GM23338 (cell line): ENCODE data around the gene DHRS3. TPM values are rescaled to one million over a fixed set of nuclear protein-coding genes. Genes with fewer than 3 reads are reported as not detected.

ENCODE experiments used
- ATAC-seq: fragments of 200-7000 bp; cut with Tn5 transposase; 3 replicates; pipeline ENCODE4 v1.9.1; 2020
- DNase-seq: peaks from one replicate; pipeline ENCODE4 v3.0.0-alpha.2; 2015; ENCODE audit warnings: low spot score
- H2AFZ ChIP-seq: fragments of 200-600 bp; sonication (generic); 2 replicates; pipeline ENCODE4 v1.8.0; 2016; ENCODE audit warnings: antibody characterized with exemption, mild to moderate bottlenecking, moderate library complexity
- H3F3A ChIP-seq: fragments of 200-600 bp; sonication (generic); replicated peaks from 2 replicates; pipeline ENCODE4 v1.8.0; 2017; ENCODE audit warnings: antibody characterized with exemption, mixed run types, low read depth
- H3K27ac ChIP-seq: fragments of 200-600 bp; sonication (generic); 2 replicates; pipeline ENCODE4 v1.6.1; 2016; ENCODE audit warnings: low read depth
- H3K27me3 ChIP-seq: fragments of 200-600 bp; sonication (generic); 2 replicates; pipeline ENCODE4 v1.8.0; 2016; ENCODE audit warnings: mild to moderate bottlenecking, mixed run types, moderate library complexity; ENCODE audit not compliant: insufficient read depth
- H3K36me3 ChIP-seq: fragments of 200-600 bp; sonication (generic); 2 replicates; pipeline ENCODE4 v1.8.0; 2016; ENCODE audit warnings: mild to moderate bottlenecking; ENCODE audit not compliant: insufficient read depth
- H3K4me1 ChIP-seq: fragments of 200-600 bp; sonication (generic); 2 replicates; pipeline ENCODE4 v1.8.0; 2016; ENCODE audit warnings: mild to moderate bottlenecking, moderate library complexity; ENCODE audit not compliant: insufficient read depth
- H3K4me2 ChIP-seq: fragments of 200-600 bp; sonication (generic); 2 replicates; pipeline ENCODE4 v1.7.1; 2017; ENCODE audit warnings: mixed run types
- H3K4me3 ChIP-seq: fragments of 200-600 bp; sonication (generic); 2 replicates; pipeline ENCODE4 v1.6.1; 2016; ENCODE audit warnings: mixed run types
- H3K79me2 ChIP-seq: fragments of 200-600 bp; sonication (generic); replicated peaks from 2 replicates; pipeline ENCODE4 v1.8.0; 2017; ENCODE audit warnings: mild to moderate bottlenecking; ENCODE audit not compliant: insufficient read depth
- H3K9me2 ChIP-seq: fragments of 200-600 bp; sonication (generic); 2 replicates; pipeline ENCODE4 v1.8.0; 2017; ENCODE audit not compliant: insufficient read depth
- H4K20me1 ChIP-seq: fragments of 200-600 bp; sonication (generic); replicated peaks from 2 replicates; pipeline ENCODE4 v1.8.0; 2017; ENCODE audit warnings: mild to moderate bottlenecking; ENCODE audit not compliant: insufficient read depth
- H3K27ac Mint-ChIP-seq: 2 replicates; pipeline ENCODE4 v1.8.0; 2020; ENCODE audit warnings: inconsistent platforms, mild to moderate bottlenecking, moderate library complexity, mixed read lengths
- H3K27me3 Mint-ChIP-seq: 3 replicates; pipeline ENCODE4 v1.8.0; 2022; ENCODE audit warnings: low read depth, mild to moderate bottlenecking, moderate library complexity, mixed read lengths, inconsistent platforms; ENCODE audit not compliant: insufficient read depth, poor library complexity
- H3K36me3 Mint-ChIP-seq: 3 replicates; pipeline ENCODE4 v1.8.0; 2021; ENCODE audit warnings: low read depth, mild to moderate bottlenecking, inconsistent platforms, moderate library complexity, mixed read lengths
- H3K4me1 Mint-ChIP-seq: 3 replicates; pipeline ENCODE4 v1.8.0; 2020; ENCODE audit warnings: mild to moderate bottlenecking, inconsistent platforms, mixed read lengths
- H3K4me3 Mint-ChIP-seq: 3 replicates; pipeline ENCODE4 v1.8.0; 2021; ENCODE audit warnings: moderate library complexity, mild to moderate bottlenecking, inconsistent platforms, mixed read lengths
- H3K9me3 Mint-ChIP-seq: 3 replicates; pipeline ENCODE4 v1.8.0; 2020; ENCODE audit warnings: moderate library complexity, mild to moderate bottlenecking, inconsistent platforms, mixed read lengths
- CREB1 ChIP-seq: fragments of 250-450 bp; sonication (Bioruptor Pico); IDR thresholded peaks from 2 replicates; pipeline ENCODE4 v1.5.0; 2020; ENCODE audit warnings: low read depth, mild to moderate bottlenecking, moderate library complexity
- EZH2 ChIP-seq: fragments of 200-600 bp; sonication (generic); IDR thresholded peaks from one replicate; pipeline ENCODE4 v1.8.0; 2017; ENCODE audit warnings: antibody characterized with exemption, mild to moderate bottlenecking, low read depth; ENCODE audit not compliant: unreplicated experiment
- EZH2phosphoT487 ChIP-seq: fragments of 200-600 bp; sonication (generic); IDR thresholded peaks from one replicate; pipeline ENCODE4 v1.8.1; 2018; ENCODE audit warnings: antibody characterized with exemption; ENCODE audit not compliant: unreplicated experiment
- JUNB ChIP-seq: IDR thresholded peaks from one replicate; pipeline ENCODE4 v1.6.1; 2016; ENCODE audit warnings: antibody characterized with exemption; ENCODE audit not compliant: unreplicated experiment
- NANOG ChIP-seq: IDR thresholded peaks from 2 replicates; pipeline ENCODE4 v1.6.1; 2016; ENCODE audit warnings: antibody characterized with exemption, borderline replicate concordance
- POLR2AphosphoS5 ChIP-seq: IDR thresholded peaks from 2 replicates; pipeline ENCODE4 v1.6.1; 2016; ENCODE audit warnings: antibody characterized with exemption, low read depth
- STAT1 ChIP-seq: IDR thresholded peaks from one replicate; pipeline ENCODE4 v1.6.1; 2016; ENCODE audit warnings: antibody characterized with exemption; ENCODE audit not compliant: unreplicated experiment
- ZNF114 ChIP-seq: fragments of 250-450 bp; sonication (Bioruptor Pico); IDR thresholded peaks from 2 replicates; pipeline ENCODE4 v1.5.0; 2020; ENCODE audit warnings: mild to moderate bottlenecking, moderate library complexity
- ZNF331 ChIP-seq: fragments of 250-450 bp; sonication (Bioruptor Pico); IDR thresholded peaks from 2 replicates; pipeline ENCODE4 v1.5.0; 2020; ENCODE audit warnings: low read depth, mild to moderate bottlenecking, moderate library complexity
- polyA plus RNA-seq: library from polyadenylated mRNA; unstranded; fragments of >200 nt; fragmentation: Nextera tagmentation; extraction: Ambion mirVana; gene quantifications from 2 replicates; pipeline ENCODE4 v1.2.1, GENCODE V29; 2016
- total RNA-seq: library from RNA; depleted of rRNA; stranded (reverse); fragments of >200 nt; shearing (Covaris generic); gene quantifications from 2 replicates; pipeline ENCODE4 v1.2.3, GENCODE V29; 2014
- TF ChIP-seq, protein P1 (sequence below): fragments of 250-450 bp; sonication (Bioruptor Pico); IDR thresholded peaks from 2 replicates; pipeline ENCODE4 v1.5.0; 2020; ENCODE audit warnings: mild to moderate bottlenecking, moderate library complexity
- TF ChIP-seq, protein P2 (sequence below): IDR thresholded peaks from one replicate; pipeline ENCODE4 v1.6.1; 2018; ENCODE audit warnings: antibody characterized with exemption; ENCODE audit not compliant: unreplicated experiment
- TF ChIP-seq, protein P3 (sequence below): IDR thresholded peaks from 2 replicates; pipeline ENCODE4 v1.6.1; 2016; ENCODE audit warnings: antibody characterized with exemption
- TF ChIP-seq, protein P4 (sequence below), 2 experiments: fragments of 200-600 bp in 1 of 2; sonication (generic) in 1 of 2; conservative IDR thresholded peaks; 2 replicates each; pipeline versions ENCODE4 v1.5.1 to v1.6.1; 2016 to 2017; ENCODE audit warnings: antibody characterized with exemption in 2 of 2, low read depth in 2 of 2, mild to moderate bottlenecking in 2 of 2, moderate library complexity in 1 of 2

DHRS3 gene
- total and polyA plus RNA-seq, 2 experiments from 2014 or later = 21.0 to 26.0 TPM

DNA sequence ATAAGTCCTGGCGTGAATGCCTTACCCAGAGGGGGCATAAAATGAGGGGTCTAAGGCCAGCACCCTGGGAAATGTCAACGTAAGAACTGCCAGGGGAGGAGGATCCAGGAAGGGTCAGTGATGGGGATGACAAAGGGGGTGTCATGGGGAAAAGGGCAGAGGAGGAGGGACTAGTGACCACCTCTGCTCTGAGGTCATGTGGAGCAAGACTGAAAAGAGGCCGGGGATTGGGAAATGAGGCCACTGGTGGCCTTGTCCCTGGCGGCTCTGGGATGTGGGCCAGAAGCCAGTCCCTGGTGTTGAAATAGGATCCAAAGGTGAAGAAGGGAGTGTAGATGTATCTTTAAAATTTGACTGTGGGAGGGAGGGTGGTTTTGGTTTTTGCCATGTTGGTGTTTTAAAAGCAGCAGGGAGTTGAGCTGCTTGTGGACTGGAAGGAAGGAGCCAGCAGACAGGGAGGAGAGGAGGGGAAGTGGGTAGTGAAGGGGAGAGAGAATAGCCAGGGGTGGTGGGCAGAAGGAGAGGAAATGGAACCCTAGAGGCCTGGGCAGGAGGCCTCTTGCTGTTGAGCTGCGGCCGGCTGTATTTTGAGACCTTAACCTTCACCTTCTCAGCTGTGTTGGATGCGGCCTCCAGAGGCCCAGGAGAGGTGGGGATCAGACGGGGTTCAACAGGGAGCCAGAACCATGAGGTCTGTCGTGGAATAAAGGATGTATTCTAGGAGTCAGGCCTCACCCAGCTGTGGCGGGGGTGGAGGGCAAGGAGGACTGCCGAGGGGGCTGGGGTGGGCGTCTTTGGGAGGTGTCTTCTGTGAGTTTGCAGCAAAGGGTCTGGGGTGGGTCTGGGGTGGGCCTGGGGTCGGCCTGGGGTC, 92.5 kb downstream of the DHRS3 start:
- Histone ChIP-seq H2AFZ (peak overlapping the region; percentile 56; the same call in 1 of the 2 replicates), H3K4me3 (no peak overlapping the region), H3K79me2 (no peaks in the 10 kb centered on the region), H3K27ac (no peak overlapping the region), H4K20me1 (no peaks in the 10 kb centered on the region), H3F3A (no peaks in the 10 kb centered on the region), H3K4me2 (no peak overlapping the region), H3K4me1 (no peaks in the 10 kb centered on the region), H3K27me3 (no peaks in the 10 kb centered on the region), H3K9me2 (no peaks in the 10 kb centered on the region), H3K36me3 (no peaks in the 10 kb centered on the region)
- DNase-seq = no peak
- H3K36me3 Mint-ChIP-seq = no peaks in the 10 kb centered on the region
- H3K4me1 Mint-ChIP-seq = peaks cover 2% of the 10 kb centered on the region; the same call in 1 of the 3 replicates
- no peak overlapping the region for H3K27ac Mint-ChIP-seq
- TF ChIP-seq, protein P1, sequence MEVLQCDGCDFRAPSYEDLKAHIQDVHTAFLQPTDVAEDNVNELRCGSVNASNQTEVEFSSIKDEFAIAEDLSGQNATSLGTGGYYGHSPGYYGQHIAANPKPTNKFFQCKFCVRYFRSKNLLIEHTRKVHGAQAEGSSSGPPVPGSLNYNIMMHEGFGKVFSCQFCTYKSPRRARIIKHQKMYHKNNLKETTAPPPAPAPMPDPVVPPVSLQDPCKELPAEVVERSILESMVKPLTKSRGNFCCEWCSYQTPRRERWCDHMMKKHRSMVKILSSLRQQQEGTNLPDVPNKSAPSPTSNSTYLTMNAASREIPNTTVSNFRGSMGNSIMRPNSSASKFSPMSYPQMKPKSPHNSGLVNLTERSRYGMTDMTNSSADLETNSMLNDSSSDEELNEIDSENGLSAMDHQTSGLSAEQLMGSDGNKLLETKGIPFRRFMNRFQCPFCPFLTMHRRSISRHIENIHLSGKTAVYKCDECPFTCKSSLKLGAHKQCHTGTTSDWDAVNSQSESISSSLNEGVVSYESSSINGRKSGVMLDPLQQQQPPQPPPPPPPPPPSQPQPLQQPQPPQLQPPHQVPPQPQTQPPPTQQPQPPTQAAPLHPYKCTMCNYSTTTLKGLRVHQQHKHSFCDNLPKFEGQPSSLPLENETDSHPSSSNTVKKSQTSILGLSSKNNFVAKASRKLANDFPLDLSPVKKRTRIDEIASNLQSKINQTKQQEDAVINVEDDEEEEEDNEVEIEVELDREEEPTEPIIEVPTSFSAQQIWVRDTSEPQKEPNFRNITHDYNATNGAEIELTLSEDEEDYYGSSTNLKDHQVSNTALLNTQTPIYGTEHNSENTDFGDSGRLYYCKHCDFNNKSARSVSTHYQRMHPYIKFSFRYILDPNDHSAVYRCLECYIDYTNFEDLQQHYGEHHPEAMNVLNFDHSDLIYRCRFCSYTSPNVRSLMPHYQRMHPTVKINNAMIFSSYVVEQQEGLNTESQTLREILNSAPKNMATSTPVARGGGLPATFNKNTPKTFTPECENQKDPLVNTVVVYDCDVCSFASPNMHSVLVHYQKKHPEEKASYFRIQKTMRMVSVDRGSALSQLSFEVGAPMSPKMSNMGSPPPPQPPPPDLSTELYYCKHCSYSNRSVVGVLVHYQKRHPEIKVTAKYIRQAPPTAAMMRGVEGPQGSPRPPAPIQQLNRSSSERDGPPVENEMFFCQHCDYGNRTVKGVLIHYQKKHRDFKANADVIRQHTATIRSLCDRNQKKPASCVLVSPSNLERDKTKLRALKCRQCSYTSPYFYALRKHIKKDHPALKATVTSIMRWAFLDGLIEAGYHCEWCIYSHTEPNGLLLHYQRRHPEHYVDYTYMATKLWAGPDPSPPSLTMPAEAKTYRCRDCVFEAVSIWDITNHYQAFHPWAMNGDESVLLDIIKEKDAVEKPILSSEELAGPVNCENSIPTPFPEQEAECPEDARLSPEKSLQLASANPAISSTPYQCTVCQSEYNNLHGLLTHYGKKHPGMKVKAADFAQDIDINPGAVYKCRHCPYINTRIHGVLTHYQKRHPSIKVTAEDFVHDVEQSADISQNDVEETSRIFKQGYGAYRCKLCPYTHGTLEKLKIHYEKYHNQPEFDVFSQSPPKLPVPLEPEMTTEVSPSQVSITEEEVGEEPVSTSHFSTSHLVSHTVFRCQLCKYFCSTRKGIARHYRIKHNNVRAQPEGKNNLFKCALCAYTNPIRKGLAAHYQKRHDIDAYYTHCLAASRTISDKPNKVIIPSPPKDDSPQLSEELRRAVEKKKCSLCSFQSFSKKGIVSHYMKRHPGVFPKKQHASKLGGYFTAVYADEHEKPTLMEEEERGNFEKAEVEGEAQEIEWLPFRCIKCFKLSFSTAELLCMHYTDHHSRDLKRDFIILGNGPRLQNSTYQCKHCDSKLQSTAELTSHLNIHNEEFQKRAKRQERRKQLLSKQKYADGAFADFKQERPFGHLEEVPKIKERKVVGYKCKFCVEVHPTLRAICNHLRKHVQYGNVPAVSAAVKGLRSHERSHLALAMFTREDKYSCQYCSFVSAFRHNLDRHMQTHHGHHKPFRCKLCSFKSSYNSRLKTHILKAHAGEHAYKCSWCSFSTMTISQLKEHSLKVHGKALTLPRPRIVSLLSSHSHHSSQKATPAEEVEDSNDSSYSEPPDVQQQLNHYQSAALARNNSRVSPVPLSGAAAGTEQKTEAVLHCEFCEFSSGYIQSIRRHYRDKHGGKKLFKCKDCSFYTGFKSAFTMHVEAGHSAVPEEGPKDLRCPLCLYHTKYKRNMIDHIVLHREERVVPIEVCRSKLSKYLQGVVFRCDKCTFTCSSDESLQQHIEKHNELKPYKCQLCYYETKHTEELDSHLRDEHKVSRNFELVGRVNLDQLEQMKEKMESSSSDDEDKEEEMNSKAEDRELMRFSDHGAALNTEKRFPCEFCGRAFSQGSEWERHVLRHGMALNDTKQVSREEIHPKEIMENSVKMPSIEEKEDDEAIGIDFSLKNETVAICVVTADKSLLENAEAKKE (CRISPR knock-in tag) = no peak
- no peak for TF ChIP-seq ZNF114 (CRISPR knock-in tag)
- TF ChIP-seq ZNF331 = no peak
- no peak for TF ChIP-seq POLR2AphosphoS5
- TF ChIP-seq JUNB = no peak
- TF ChIP-seq, protein P2, sequence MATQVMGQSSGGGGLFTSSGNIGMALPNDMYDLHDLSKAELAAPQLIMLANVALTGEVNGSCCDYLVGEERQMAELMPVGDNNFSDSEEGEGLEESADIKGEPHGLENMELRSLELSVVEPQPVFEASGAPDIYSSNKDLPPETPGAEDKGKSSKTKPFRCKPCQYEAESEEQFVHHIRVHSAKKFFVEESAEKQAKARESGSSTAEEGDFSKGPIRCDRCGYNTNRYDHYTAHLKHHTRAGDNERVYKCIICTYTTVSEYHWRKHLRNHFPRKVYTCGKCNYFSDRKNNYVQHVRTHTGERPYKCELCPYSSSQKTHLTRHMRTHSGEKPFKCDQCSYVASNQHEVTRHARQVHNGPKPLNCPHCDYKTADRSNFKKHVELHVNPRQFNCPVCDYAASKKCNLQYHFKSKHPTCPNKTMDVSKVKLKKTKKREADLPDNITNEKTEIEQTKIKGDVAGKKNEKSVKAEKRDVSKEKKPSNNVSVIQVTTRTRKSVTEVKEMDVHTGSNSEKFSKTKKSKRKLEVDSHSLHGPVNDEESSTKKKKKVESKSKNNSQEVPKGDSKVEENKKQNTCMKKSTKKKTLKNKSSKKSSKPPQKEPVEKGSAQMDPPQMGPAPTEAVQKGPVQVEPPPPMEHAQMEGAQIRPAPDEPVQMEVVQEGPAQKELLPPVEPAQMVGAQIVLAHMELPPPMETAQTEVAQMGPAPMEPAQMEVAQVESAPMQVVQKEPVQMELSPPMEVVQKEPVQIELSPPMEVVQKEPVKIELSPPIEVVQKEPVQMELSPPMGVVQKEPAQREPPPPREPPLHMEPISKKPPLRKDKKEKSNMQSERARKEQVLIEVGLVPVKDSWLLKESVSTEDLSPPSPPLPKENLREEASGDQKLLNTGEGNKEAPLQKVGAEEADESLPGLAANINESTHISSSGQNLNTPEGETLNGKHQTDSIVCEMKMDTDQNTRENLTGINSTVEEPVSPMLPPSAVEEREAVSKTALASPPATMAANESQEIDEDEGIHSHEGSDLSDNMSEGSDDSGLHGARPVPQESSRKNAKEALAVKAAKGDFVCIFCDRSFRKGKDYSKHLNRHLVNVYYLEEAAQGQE = no peak
- TF ChIP-seq CREB1 = no peak
- TF ChIP-seq, protein P3, sequence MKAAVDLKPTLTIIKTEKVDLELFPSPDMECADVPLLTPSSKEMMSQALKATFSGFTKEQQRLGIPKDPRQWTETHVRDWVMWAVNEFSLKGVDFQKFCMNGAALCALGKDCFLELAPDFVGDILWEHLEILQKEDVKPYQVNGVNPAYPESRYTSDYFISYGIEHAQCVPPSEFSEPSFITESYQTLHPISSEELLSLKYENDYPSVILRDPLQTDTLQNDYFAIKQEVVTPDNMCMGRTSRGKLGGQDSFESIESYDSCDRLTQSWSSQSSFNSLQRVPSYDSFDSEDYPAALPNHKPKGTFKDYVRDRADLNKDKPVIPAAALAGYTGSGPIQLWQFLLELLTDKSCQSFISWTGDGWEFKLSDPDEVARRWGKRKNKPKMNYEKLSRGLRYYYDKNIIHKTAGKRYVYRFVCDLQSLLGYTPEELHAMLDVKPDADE = no peak
- TF ChIP-seq EZH2phosphoT487 = no peak
- TF ChIP-seq, protein P4, sequence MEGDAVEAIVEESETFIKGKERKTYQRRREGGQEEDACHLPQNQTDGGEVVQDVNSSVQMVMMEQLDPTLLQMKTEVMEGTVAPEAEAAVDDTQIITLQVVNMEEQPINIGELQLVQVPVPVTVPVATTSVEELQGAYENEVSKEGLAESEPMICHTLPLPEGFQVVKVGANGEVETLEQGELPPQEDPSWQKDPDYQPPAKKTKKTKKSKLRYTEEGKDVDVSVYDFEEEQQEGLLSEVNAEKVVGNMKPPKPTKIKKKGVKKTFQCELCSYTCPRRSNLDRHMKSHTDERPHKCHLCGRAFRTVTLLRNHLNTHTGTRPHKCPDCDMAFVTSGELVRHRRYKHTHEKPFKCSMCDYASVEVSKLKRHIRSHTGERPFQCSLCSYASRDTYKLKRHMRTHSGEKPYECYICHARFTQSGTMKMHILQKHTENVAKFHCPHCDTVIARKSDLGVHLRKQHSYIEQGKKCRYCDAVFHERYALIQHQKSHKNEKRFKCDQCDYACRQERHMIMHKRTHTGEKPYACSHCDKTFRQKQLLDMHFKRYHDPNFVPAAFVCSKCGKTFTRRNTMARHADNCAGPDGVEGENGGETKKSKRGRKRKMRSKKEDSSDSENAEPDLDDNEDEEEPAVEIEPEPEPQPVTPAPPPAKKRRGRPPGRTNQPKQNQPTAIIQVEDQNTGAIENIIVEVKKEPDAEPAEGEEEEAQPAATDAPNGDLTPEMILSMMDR (conservative IDR thresholded peaks at IDR 0.05; ENCODE audit: low read depth in 2 of 2) = no peak
- no peak for TF ChIP-seq NANOG
- no peak for TF ChIP-seq EZH2
- no peak for TF ChIP-seq STAT1
- H3K9me3 Mint-ChIP-seq = no peaks in the 10 kb centered on the region
- no peak for ATAC-seq
- H3K4me3 Mint-ChIP-seq = no peak overlapping the region
- H3K27me3 Mint-ChIP-seq = peaks cover 6% of the 10 kb centered on the region
